HEK293 (cell line): Measurements from ENCODE around the gene RPS6KA2.

Source experiments
- BCL6B ChIP-seq: fragments of 450-650 bp; formaldehyde crosslinking; IDR thresholded peaks from 2 replicates; pipeline ENCODE4 v1.5.1; 2017; ENCODE audit warnings: missing biosample characterization, missing genetic modification characterization
- GLI2 ChIP-seq: fragments of 450-650 bp; formaldehyde crosslinking; IDR thresholded peaks from 2 replicates; pipeline ENCODE4; 2017; ENCODE audit warnings: missing biosample characterization, missing genetic modification characterization, low read depth, borderline replicate concordance
- GLI4 ChIP-seq: fragments of 450-650 bp; formaldehyde crosslinking; IDR thresholded peaks from 2 replicates; pipeline ENCODE4 v1.5.1; 2016; ENCODE audit warnings: missing biosample characterization, missing genetic modification characterization
- INSM2 ChIP-seq: fragments of 450-650 bp; formaldehyde crosslinking; IDR thresholded peaks from 2 replicates; pipeline ENCODE4 v1.5.1; 2016; ENCODE audit warnings: missing biosample characterization, missing genetic modification characterization
- KLF1 ChIP-seq: fragments of 450-650 bp; formaldehyde crosslinking; IDR thresholded peaks from 2 replicates; pipeline ENCODE4 v1.5.1; 2016; ENCODE audit warnings: missing biosample characterization, missing genetic modification characterization
- PRDM10 ChIP-seq: fragments of 450-650 bp; formaldehyde crosslinking; IDR thresholded peaks from 2 replicates; pipeline ENCODE4 v1.5.1; 2016; ENCODE audit warnings: missing biosample characterization, missing genetic modification characterization
- SCRT1 ChIP-seq: fragments of 450-650 bp; formaldehyde crosslinking; IDR thresholded peaks from 2 replicates; pipeline ENCODE4 v1.5.1; 2016; ENCODE audit warnings: missing biosample characterization, missing genetic modification characterization, borderline replicate concordance
- SCRT2 ChIP-seq: fragments of 450-650 bp; formaldehyde crosslinking; IDR thresholded peaks from 2 replicates; pipeline ENCODE4 v1.5.1; 2016; ENCODE audit warnings: missing biosample characterization, missing genetic modification characterization
- WT1 ChIP-seq: fragments of 450-650 bp; formaldehyde crosslinking; IDR thresholded peaks from 2 replicates; pipeline ENCODE4 v1.5.1; 2016; ENCODE audit warnings: missing biosample characterization, missing genetic modification characterization
- ZBTB6 ChIP-seq: fragments of 450-650 bp; formaldehyde crosslinking; IDR thresholded peaks from 2 replicates; pipeline ENCODE4 v1.5.1; 2017; ENCODE audit warnings: missing biosample characterization, missing genetic modification characterization
- ZBTB7A ChIP-seq: fragments of 450-650 bp; formaldehyde crosslinking; IDR thresholded peaks from 2 replicates; pipeline ENCODE4 v1.5.1; 2016; ENCODE audit warnings: low read depth, missing biosample characterization, missing genetic modification characterization
- ZNF174 ChIP-seq: fragments of 450-650 bp; formaldehyde crosslinking; IDR thresholded peaks from 2 replicates; pipeline ENCODE4 v1.5.0; 2017; ENCODE audit warnings: missing biosample characterization, mild to moderate bottlenecking, missing genetic modification characterization
- ZNF214 ChIP-seq: fragments of 450-650 bp; formaldehyde crosslinking; IDR thresholded peaks from 2 replicates; pipeline ENCODE4 v1.5.1; 2017; ENCODE audit warnings: missing biosample characterization, mild to moderate bottlenecking, missing genetic modification characterization, borderline replicate concordance
- ZNF239 ChIP-seq: fragments of 450-650 bp; formaldehyde crosslinking; IDR thresholded peaks from 2 replicates; pipeline ENCODE4 v1.5.1; 2016; ENCODE audit warnings: missing biosample characterization, missing genetic modification characterization
- ZNF302 ChIP-seq: fragments of 450-650 bp; formaldehyde crosslinking; IDR thresholded peaks from 2 replicates; pipeline ENCODE4 v1.5.1; 2016; ENCODE audit warnings: missing biosample characterization, missing genetic modification characterization, low read depth
- ZNF350 ChIP-seq: fragments of 450-650 bp; formaldehyde crosslinking; IDR thresholded peaks from 2 replicates; pipeline ENCODE4 v1.5.0; 2017; ENCODE audit warnings: missing biosample characterization, mild to moderate bottlenecking, missing genetic modification characterization
- ZNF394 ChIP-seq: fragments of 450-650 bp; formaldehyde crosslinking; IDR thresholded peaks from 2 replicates; pipeline ENCODE4 v1.5.1; 2016; ENCODE audit warnings: missing biosample characterization, missing genetic modification characterization, mild to moderate bottlenecking, moderate library complexity, borderline replicate concordance
- ZNF521 ChIP-seq: fragments of 450-650 bp; formaldehyde crosslinking; IDR thresholded peaks from 2 replicates; pipeline ENCODE4 v1.5.1; 2017; ENCODE audit warnings: missing biosample characterization, mild to moderate bottlenecking, missing genetic modification characterization
- ZNF558 ChIP-seq: fragments of 450-650 bp; formaldehyde crosslinking; IDR thresholded peaks from 2 replicates; pipeline ENCODE4 v1.5.1; 2016; ENCODE audit warnings: missing biosample characterization, missing genetic modification characterization
- ZNF677 ChIP-seq: fragments of 450-650 bp; IDR thresholded peaks from 2 replicates; pipeline ENCODE4 v1.5.0; 2018; ENCODE audit warnings: missing biosample characterization, mild to moderate bottlenecking, missing genetic modification characterization, moderate library complexity
- ZNF692 ChIP-seq: fragments of 450-650 bp; formaldehyde crosslinking; IDR thresholded peaks from 2 replicates; pipeline ENCODE4 v1.5.1; 2016; ENCODE audit warnings: missing biosample characterization, missing genetic modification characterization
- ZNF747 ChIP-seq: fragments of 450-650 bp; formaldehyde crosslinking; IDR thresholded peaks from 2 replicates; pipeline ENCODE4 v1.5.1; 2016; ENCODE audit warnings: missing biosample characterization, missing genetic modification characterization
- TF ChIP-seq, protein P1 (sequence below): fragments of 450-650 bp; formaldehyde crosslinking; IDR thresholded peaks from 2 replicates; pipeline ENCODE4 v1.5.1; 2017; ENCODE audit warnings: missing biosample characterization, mild to moderate bottlenecking, missing genetic modification characterization, moderate library complexity

The RPS6KA2 gene

DNA sequence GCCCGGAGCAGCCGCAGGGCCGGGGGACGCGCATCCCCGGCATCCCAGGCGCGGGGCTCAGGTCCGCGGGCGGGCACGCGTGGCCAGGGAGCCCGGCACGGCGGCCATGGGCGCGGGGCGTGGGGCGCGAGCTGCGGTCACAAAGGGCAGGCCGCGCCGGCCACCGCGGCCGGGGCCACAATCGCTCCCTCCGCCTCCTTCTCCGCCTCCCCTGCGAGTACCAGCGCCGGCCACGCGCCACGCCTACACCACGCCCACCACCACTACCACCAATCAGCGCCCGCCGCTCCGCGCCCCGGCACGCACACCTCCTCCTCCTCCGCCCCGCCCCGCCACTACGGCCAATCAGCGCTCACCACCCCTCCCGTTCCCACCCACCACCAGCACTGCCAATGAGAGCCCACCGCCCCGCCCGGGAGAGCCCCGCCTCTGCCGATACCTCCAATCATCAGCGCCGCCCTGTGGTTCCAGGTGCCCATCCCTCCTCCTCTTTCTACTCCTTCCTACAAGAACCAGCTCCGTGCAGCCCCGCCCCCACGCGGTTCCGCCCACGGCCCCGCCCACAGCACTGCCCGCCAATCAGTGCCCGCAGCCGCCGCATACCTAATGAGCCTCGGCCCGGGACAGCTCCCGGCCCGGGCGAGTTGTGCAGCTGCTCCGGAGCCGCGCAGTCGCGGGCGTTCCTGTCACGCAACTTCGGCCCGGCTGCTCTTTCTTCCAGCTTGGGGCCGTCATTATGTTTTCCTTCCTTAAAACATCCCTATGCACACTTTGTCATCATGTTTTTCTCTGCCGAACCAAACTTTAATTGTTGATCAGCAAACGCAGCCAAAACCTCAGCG, at the start of gene RPS6KA2 (continued):
- TF ChIP-seq ZBTB7A (tag by site-specific recombination) (no peak), ZNF174 (tag by site-specific recombination) (no peak), ZNF350 (no peak), GLI2 (tag by site-specific recombination) (no peak), PRDM10 (peak; percentile 53; the same call in 1 of the 2 replicates), SCRT1 (no peak), ZNF558 (tag by site-specific recombination) (no peak), KLF1 (tag by site-specific recombination) (peak; percentile 28; the same call in 1 of the 2 replicates), ZBTB6 (tag by site-specific recombination) (no peak), ZNF214 (tag by site-specific recombination) (no peak), SCRT2 (tag by site-specific recombination) (no peak), ZNF239 (tag by site-specific recombination) (no peak), ZNF747 (no peak), INSM2 (tag by site-specific recombination) (no peak), ZNF302 (tag by site-specific recombination) (no peak), ZNF692 (tag by site-specific recombination) (no peak), ZNF677 (no peak), WT1 (no peak), BCL6B (tag by site-specific recombination) (no peak), GLI4 (tag by site-specific recombination) (no peak), ZNF394 (tag by site-specific recombination) (peak; percentile 94), ZNF521 (no peak)
- TF ChIP-seq, protein P1, sequence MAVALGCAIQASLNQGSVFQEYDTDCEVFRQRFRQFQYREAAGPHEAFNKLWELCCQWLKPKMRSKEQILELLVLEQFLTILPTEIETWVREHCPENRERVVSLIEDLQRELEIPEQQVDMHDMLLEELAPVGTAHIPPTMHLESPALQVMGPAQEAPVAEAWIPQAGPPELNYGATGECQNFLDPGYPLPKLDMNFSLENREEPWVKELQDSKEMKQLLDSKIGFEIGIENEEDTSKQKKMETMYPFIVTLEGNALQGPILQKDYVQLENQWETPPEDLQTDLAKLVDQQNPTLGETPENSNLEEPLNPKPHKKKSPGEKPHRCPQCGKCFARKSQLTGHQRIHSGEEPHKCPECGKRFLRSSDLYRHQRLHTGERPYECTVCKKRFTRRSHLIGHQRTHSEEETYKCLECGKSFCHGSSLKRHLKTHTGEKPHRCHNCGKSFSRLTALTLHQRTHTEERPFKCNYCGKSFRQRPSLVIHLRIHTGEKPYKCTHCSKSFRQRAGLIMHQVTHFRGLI (tag by site-specific recombination) = no peak
